H1 (cell line): ENCODE results near the gene TMEM164. TPM values are rescaled to one million over a fixed set of nuclear protein-coding genes. Genes with fewer than 3 reads are reported as not detected.

ENCODE experiments used
- CTCF ChIA-PET: fragments of 300-600 bp; sonication (Branson Sonifier 250); formaldehyde crosslinking; loops from one replicate; lab custom pipeline; 2021; ENCODE audit not compliant: partially characterized antibody; lab: Charles Lee
- POLR2A ChIA-PET: fragments of 300-600 bp; sonication (Branson Sonifier 250); formaldehyde crosslinking; loops from one replicate; lab custom pipeline; 2021; ENCODE audit warnings: inconsistent platforms; ENCODE audit not compliant: partially characterized antibody; lab: Charles Lee
- DNase-seq, 2 experiments: peaks; one replicate each; pipeline versions ENCODE4 v3.0.0 to v3.0.0-alpha.2; 2010 to 2022; ENCODE audit warnings: low spot score in 2 of 2, low read depth in 1 of 2, mixed read lengths in 1 of 2
- FAIRE-seq: peaks from 2 replicates; lab custom pipeline; 2011; peaks lifted over from hg19 to GRCh38; lab: Jason Lieb, UNC
- H2AFZ ChIP-seq: 2 replicates; pipeline ENCODE4 v1.8.1; 2012; ENCODE audit warnings: low read length, inconsistent platforms
- H2AK5ac ChIP-seq: 2 replicates; pipeline ENCODE4 v1.6.1; 2013; ENCODE audit warnings: low read depth, low read length
- H2BK120ac ChIP-seq: replicated peaks from 2 replicates; pipeline ENCODE3; 2013; ENCODE audit warnings: low read depth, low read length, inconsistent platforms
- H2BK12ac ChIP-seq: 2 replicates; pipeline ENCODE4 v1.6.1; 2013; ENCODE audit warnings: low read depth, low read length
- H2BK15ac ChIP-seq: 2 replicates; pipeline ENCODE4 v1.6.1; 2013; ENCODE audit warnings: low read length
- H2BK20ac ChIP-seq: 2 replicates; pipeline ENCODE4 v1.6.1; 2013; ENCODE audit warnings: low read length
- H2BK5ac ChIP-seq: 2 replicates; pipeline ENCODE4 v1.6.1; 2013; ENCODE audit warnings: low read depth, low read length
- H3K14ac ChIP-seq: 2 replicates; pipeline ENCODE4 v1.6.1; 2013; ENCODE audit warnings: inconsistent platforms; ENCODE audit not compliant: insufficient read length
- H3K18ac ChIP-seq: 2 replicates; pipeline ENCODE4 v1.6.1; 2013; ENCODE audit warnings: low read length; ENCODE audit errors: extremely low read depth
- H3K23ac ChIP-seq: 2 replicates; pipeline ENCODE4 v1.6.1; 2013; ENCODE audit warnings: inconsistent platforms; ENCODE audit not compliant: insufficient read length
- H3K23me2 ChIP-seq: 2 replicates; pipeline ENCODE4 v1.6.1; 2013; ENCODE audit warnings: low read depth, low read length
- H3K27ac ChIP-seq: 2 replicates; pipeline ENCODE4 v1.6.1; 2011; ENCODE audit warnings: low read depth, low read length, inconsistent platforms
- H3K27me3 ChIP-seq, 4 experiments: replicated peaks in 1 of 4; 1 replicate in 1 of 4; 2 replicates in 3 of 4; pipeline versions ENCODE4 v1.6.1 to v1.8.1; 2011 to 2013; ENCODE audit warnings: low read length in 3 of 4, mild to moderate bottlenecking in 3 of 4, inconsistent platforms in 2 of 4, mixed read lengths in 2 of 4, moderate library complexity in 1 of 4; ENCODE audit not compliant: control insufficient read depth in 3 of 4, insufficient read depth in 3 of 4; ENCODE audit errors: extremely low read depth in 1 of 4
- H3K36me3 ChIP-seq, 4 experiments: 2 replicates each; pipeline versions ENCODE4 v1.6.1 to v1.8.1; 2011 to 2013; ENCODE audit warnings: mild to moderate bottlenecking in 4 of 4, low read length in 3 of 4, moderate library complexity in 2 of 4, control low read depth in 1 of 4, inconsistent platforms in 1 of 4; ENCODE audit not compliant: insufficient read depth in 4 of 4, control insufficient read depth in 2 of 4
- H3K4ac ChIP-seq: replicated peaks from 2 replicates; pipeline ENCODE3; 2013; ENCODE audit warnings: low read length, low read depth, mixed read lengths, inconsistent platforms; ENCODE audit not compliant: insufficient read length
- H3K4me1 ChIP-seq, 4 experiments: replicated peaks in 1 of 4; 1 replicate in 1 of 4; 2 replicates in 3 of 4; pipeline versions ENCODE4 v1.6.1 to v1.8.1; 2011 to 2013; ENCODE audit warnings: low read length in 3 of 4, inconsistent platforms in 2 of 4, mixed read lengths in 1 of 4; ENCODE audit not compliant: insufficient read depth in 4 of 4, control insufficient read depth in 3 of 4
- H3K4me2 ChIP-seq, 2 experiments: 2 replicates each; pipeline versions ENCODE4 v1.6.1 to v1.8.1; 2011 to 2013; ENCODE audit warnings: low read depth in 2 of 2, low read length in 2 of 2, control low read depth in 1 of 2, inconsistent platforms in 1 of 2, mild to moderate bottlenecking in 1 of 2; ENCODE audit not compliant: insufficient read depth in 1 of 2
- H3K4me3 ChIP-seq, 4 experiments: fragments of 200-600, 300-600 bp in 1 of 4; sonication (generic), shearing (Covaris generic), sonication (Bioruptor Twin) in 1 of 4; 2 replicates each; pipeline versions ENCODE4 v1.5.1 to v1.8.1; 2011 to 2016; ENCODE audit warnings: low read length in 4 of 4, low read depth in 3 of 4, control low read depth in 2 of 4, inconsistent platforms in 2 of 4, mild to moderate bottlenecking in 2 of 4, mixed read lengths in 1 of 4, moderate library complexity in 1 of 4; ENCODE audit not compliant: insufficient read depth in 2 of 4; ENCODE audit errors: extremely low read depth in 1 of 4
- H3K56ac ChIP-seq: replicated peaks from 2 replicates; pipeline ENCODE3; 2013; ENCODE audit warnings: low read depth, mild to moderate bottlenecking, mixed read lengths, low read length, inconsistent platforms; ENCODE audit not compliant: insufficient read length
- H3K79me1 ChIP-seq: 2 replicates; pipeline ENCODE4 v1.6.1; 2013; ENCODE audit warnings: low read depth, low read length, control low read depth
- H3K79me2 ChIP-seq, 2 experiments: 2 replicates each; pipeline versions ENCODE4 v1.6.1 to v1.8.1; 2012 to 2013; ENCODE audit warnings: low read length in 2 of 2, mild to moderate bottlenecking in 2 of 2, inconsistent platforms in 1 of 2; ENCODE audit not compliant: insufficient read depth in 2 of 2, control insufficient read depth in 1 of 2
- H3K9ac ChIP-seq, 4 experiments: replicated peaks in 1 of 4; 1 replicate in 1 of 4; 2 replicates in 3 of 4; pipeline versions ENCODE4 v1.6.1 to v1.8.1; 2011 to 2013; ENCODE audit warnings: low read depth in 3 of 4, low read length in 3 of 4, control low read depth in 2 of 4, mild to moderate bottlenecking in 2 of 4, moderate library complexity in 2 of 4, inconsistent platforms in 1 of 4; ENCODE audit errors: extremely low read depth in 1 of 4
- H3K9me3 ChIP-seq, 2 experiments: 2 replicates each; pipeline versions ENCODE4 v1.6.1 to v1.8.1; 2012 to 2013; ENCODE audit warnings: mild to moderate bottlenecking in 2 of 2, moderate library complexity in 2 of 2, control low read depth in 1 of 2, inconsistent platforms in 1 of 2, low read depth in 1 of 2, low read length in 1 of 2, mixed read lengths in 1 of 2; ENCODE audit not compliant: insufficient read depth in 2 of 2
- H4K20me1 ChIP-seq, 2 experiments: replicated peaks in 1 of 2; 2 replicates each; pipeline versions ENCODE3 to v1.8.1; 2011 to 2013; ENCODE audit warnings: inconsistent platforms in 2 of 2, low read length in 2 of 2, mild to moderate bottlenecking in 1 of 2; ENCODE audit not compliant: insufficient read depth in 2 of 2, control insufficient read depth in 1 of 2
- H4K5ac ChIP-seq: 2 replicates; pipeline ENCODE4 v1.6.1; 2013; ENCODE audit warnings: low read length, low read depth, mixed read lengths, inconsistent platforms; ENCODE audit not compliant: insufficient read length
- H4K8ac ChIP-seq: 2 replicates; pipeline ENCODE4 v1.8.0; 2013; ENCODE audit warnings: mild to moderate bottlenecking, moderate library complexity, low read length, inconsistent platforms; ENCODE audit not compliant: insufficient read depth; ENCODE audit errors: extremely low read depth
- H4K91ac ChIP-seq: replicated peaks from 2 replicates; pipeline ENCODE3; 2013; ENCODE audit warnings: low read length, mixed read lengths, inconsistent platforms; ENCODE audit not compliant: insufficient read length
- CTCF ChIP-seq, 3 experiments: IDR thresholded peaks; 1 replicate in 2 of 3; 2 replicates in 1 of 3; pipeline versions ENCODE4 v1.5.1 to v1.6.1; 2011; ENCODE audit warnings: low read length in 3 of 3, mild to moderate bottlenecking in 3 of 3, inconsistent platforms in 2 of 3, low read depth in 1 of 3, moderate library complexity in 1 of 3; ENCODE audit not compliant: insufficient read depth in 1 of 3; ENCODE audit errors: control extremely low read depth in 1 of 3
- EZH2 ChIP-seq: fragments of 200-600 bp; sonication (generic); IDR thresholded peaks from 2 replicates; pipeline ENCODE4 v1.7.1; 2012; ENCODE audit warnings: low read depth, mild to moderate bottlenecking, moderate library complexity, low read length, inconsistent platforms; ENCODE audit not compliant: severe bottlenecking
- KDM1A ChIP-seq: fragments of 200-600, 300-600 bp; sonication (generic); IDR thresholded peaks from 2 replicates; pipeline ENCODE4 v1.7.1; 2016; ENCODE audit warnings: mild to moderate bottlenecking, low read length, borderline replicate concordance
- KDM5A ChIP-seq: fragments of 200-600 bp; IDR thresholded peaks from 2 replicates; pipeline ENCODE4 v1.7.1; 2012; ENCODE audit warnings: mild to moderate bottlenecking, low read length, inconsistent platforms, mixed read lengths
- PHF8 ChIP-seq: fragments of 200-600 bp; sonication (generic); conservative IDR thresholded peaks from 2 replicates; pipeline ENCODE4 v1.7.1; 2012; ENCODE audit warnings: low read depth, mild to moderate bottlenecking, inconsistent platforms, low read length, moderate library complexity
- POLR2AphosphoS5 ChIP-seq: IDR thresholded peaks from 2 replicates; pipeline ENCODE4 v1.6.1; 2011; ENCODE audit warnings: low read depth, low read length
- RAD21 ChIP-seq, 2 experiments: IDR thresholded peaks in 1 of 2; conservative IDR thresholded peaks in 1 of 2; 2 replicates each; pipeline ENCODE4 v1.6.1; 2011; ENCODE audit warnings: low read depth in 2 of 2, low read length in 2 of 2, improper control_type of control experiment in 1 of 2, inconsistent platforms in 1 of 2, mild to moderate bottlenecking in 1 of 2, moderate library complexity in 1 of 2
- RFX5 ChIP-seq: IDR thresholded peaks from 2 replicates; pipeline ENCODE4 v1.6.1; 2011; ENCODE audit warnings: low read depth, low read length, improper control_type of control experiment, borderline replicate concordance
- SIN3A ChIP-seq, 2 experiments: IDR thresholded peaks in 1 of 2; conservative IDR thresholded peaks in 1 of 2; 2 replicates each; pipeline ENCODE4 v1.6.1; 2011 to 2012; ENCODE audit warnings: low read length in 2 of 2, improper control_type of control experiment in 1 of 2, low read depth in 1 of 2, mild to moderate bottlenecking in 1 of 2
- SUZ12 ChIP-seq: fragments of 200-600 bp; sonication (generic); IDR thresholded peaks from 2 replicates; pipeline ENCODE4 v1.6.1; 2012; ENCODE audit warnings: mild to moderate bottlenecking, inconsistent platforms, low read length, moderate library complexity, mixed read lengths
- ZNF274 ChIP-seq: IDR thresholded peaks from 2 replicates; pipeline ENCODE4 v1.7.0; 2012; ENCODE audit warnings: low read length, borderline replicate concordance; ENCODE audit errors: extremely low read depth
- WGBS, 2 experiments: shearing (Covaris generic) in 1 of 2; methylation state at CpG; one replicate each; pipeline versions ENCODE4 v1.1.6 to v1.1.7; 2013 to 2015; ENCODE audit warnings: low lambda C conversion rate in 2 of 2, mixed read lengths in 2 of 2, inconsistent platforms in 1 of 2, low coverage in 1 of 2, missing lambda C conversion rate in 1 of 2; ENCODE audit not compliant: insufficient replicate concordance in 2 of 2, insufficient coverage in 1 of 2, insufficient read length in 1 of 2; ENCODE audit errors: extremely low coverage in 1 of 2, missing lambda C conversion rate in 1 of 2; 5-methylcytosine and 5-hydroxymethylcytosine counted together
- polyA plus RNA-seq, 7 experiments: library from polyadenylated mRNA; depleted of rRNA in 3 of 7; stranded (reverse) in 5 of 7; unstranded in 2 of 7; fragments of >200 nt in 5 of 7; fragments of 200-250 nt in 2 of 7; gene quantifications; 1 replicate in 5 of 7; 2 replicates in 1 of 7; 4 replicates in 1 of 7; pipeline versions ENCODE4 v1.2.1 to v1.2.3, GENCODE V29; 2011 to 2013; ENCODE audit warnings: missing spikeins in 2 of 7, mixed read lengths in 2 of 7
- total RNA-seq: library from RNA; stranded (reverse); fragmentation: NEBNext Ultra II Directional; extraction: Animal tissue kit (Norgen Biotek cat#: 25700); gene quantifications from 2 replicates; pipeline ENCODE4 v1.2.1, GENCODE V29; 2021

TMEM164 gene
- total and polyA plus RNA-seq, 2 of the 8 experiments (the other 6 are each of a cell fraction or from before 2014, with no cell fraction given), result 7.3 to 14.8 TPM

DNA sequence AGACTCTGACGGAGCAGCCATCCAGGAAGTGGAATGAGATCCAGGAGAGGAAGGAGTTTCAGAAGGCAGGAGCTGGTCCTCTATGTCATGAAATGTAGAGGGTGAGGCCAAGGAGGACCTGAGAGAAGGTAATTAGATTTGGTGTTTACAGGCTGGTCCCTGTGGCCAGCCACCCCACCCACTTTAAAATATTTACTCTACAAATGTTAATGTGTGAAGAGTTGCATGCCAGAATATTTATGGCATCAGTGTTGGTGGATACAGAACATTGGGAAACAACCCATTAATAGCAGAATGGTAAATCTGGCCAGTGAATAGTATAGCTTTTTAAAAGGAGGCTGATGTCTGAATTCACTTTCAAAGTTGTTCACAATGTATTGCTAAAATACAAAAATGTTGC, 17.6 kb downstream of the TMEM164 start:
- H3K4me2 ChIP-seq, result no peak overlapping the region
- CTCF ChIA-PET, result interaction anchor here (0.6 to 1.8 kb wide), 2 partner anchors 105 to 192 kb away, joined by 3 read pairs; no protein-coding TSS in a partner anchor
- H2AK5ac ChIP-seq, result no peak overlapping the region
- H3K27me3 ChIP-seq, result no peaks in the 10 kb centered on the region
- FAIRE-seq, result no peak
- no peaks in the 10 kb centered on the region; a peak in 2 of 8 replicates for H3K36me3 ChIP-seq
- H4K91ac ChIP-seq, result no peak overlapping the region
- no peak overlapping the region for H2BK120ac ChIP-seq
- POLR2A ChIA-PET, result no interaction called here
- H3K27ac ChIP-seq, result no peak overlapping the region
- no peak overlapping the region for H2BK15ac ChIP-seq
- no peaks in the 10 kb centered on the region for H3K79me2 ChIP-seq
- no peak overlapping the region for H3K9ac ChIP-seq
- peaks cover 0 to 3% (median 1%) of the 10 kb centered on the region in 4 experiments; a peak in 3 of 7 replicates for H3K4me1 ChIP-seq
- H2BK20ac ChIP-seq, result no peak overlapping the region
- no peak overlapping the region for H2AFZ ChIP-seq
- no peaks in the 10 kb centered on the region for H3K23me2 ChIP-seq
- no peak overlapping the region for H3K18ac ChIP-seq
- no peak for DNase-seq
- no peak overlapping the region for H2BK5ac ChIP-seq
- no peak overlapping the region for H3K23ac ChIP-seq
- H3K4me3 ChIP-seq, result no peak overlapping the region
- H3K56ac ChIP-seq, result no peak overlapping the region
- no peaks in the 10 kb centered on the region for H3K79me1 ChIP-seq
- H4K8ac ChIP-seq, result no peak overlapping the region
- H4K20me1 ChIP-seq, result no peaks in the 10 kb centered on the region
- H2BK12ac ChIP-seq, result no peak overlapping the region
- H3K9me3 ChIP-seq, result no peaks in the 10 kb centered on the region
- H4K5ac ChIP-seq, result no peak overlapping the region
- WGBS, 2 experiments, result 86% methylated on average over 1 of the region's 1 CpG; no CpG with 5 or more reads in 1 of the 2 experiments
- H3K14ac ChIP-seq, result no peak overlapping the region
- no peak overlapping the region for H3K4ac ChIP-seq
- TF ChIP-seq KDM5A, result no peak
- TF ChIP-seq SIN3A (conservative IDR thresholded peaks at IDR 0.05 in 1 of 2, IDR thresholded peaks at IDR 0.05 in 1 of 2; ENCODE audit: low read depth in 1 of 2, low read length in 2 of 2), result no peak
- no peak for TF ChIP-seq RAD21 (IDR thresholded peaks at IDR 0.05 in 1 of 2, conservative IDR thresholded peaks at IDR 0.05 in 1 of 2; ENCODE audit: low read depth in 2 of 2, low read length in 2 of 2)
- no peak for TF ChIP-seq CTCF (IDR thresholded peaks at IDR 0.05; ENCODE audit: control extremely low read depth in 1 of 3, insufficient read depth in 1 of 3, low read depth in 1 of 3, low read length in 3 of 3)
- no peak for TF ChIP-seq KDM1A
- no peak for TF ChIP-seq EZH2
- no peak for TF ChIP-seq PHF8
- TF ChIP-seq RFX5, result no peak
- TF ChIP-seq SUZ12, result no peak
- no peak for TF ChIP-seq POLR2AphosphoS5
- TF ChIP-seq ZNF274, result no peak
